GM18909 (cell line): Measurements from ENCODE around the gene HDAC4.

Experiments
- ATAC-seq: cut with Tn5 transposase; IDR thresholded peaks from one replicate; pipeline ENCODE4 v1.9.1; 2021; ENCODE audit warnings: mild to moderate bottlenecking; ENCODE audit not compliant: unreplicated experiment, poor library complexity

Gene HDAC4

DNA sequence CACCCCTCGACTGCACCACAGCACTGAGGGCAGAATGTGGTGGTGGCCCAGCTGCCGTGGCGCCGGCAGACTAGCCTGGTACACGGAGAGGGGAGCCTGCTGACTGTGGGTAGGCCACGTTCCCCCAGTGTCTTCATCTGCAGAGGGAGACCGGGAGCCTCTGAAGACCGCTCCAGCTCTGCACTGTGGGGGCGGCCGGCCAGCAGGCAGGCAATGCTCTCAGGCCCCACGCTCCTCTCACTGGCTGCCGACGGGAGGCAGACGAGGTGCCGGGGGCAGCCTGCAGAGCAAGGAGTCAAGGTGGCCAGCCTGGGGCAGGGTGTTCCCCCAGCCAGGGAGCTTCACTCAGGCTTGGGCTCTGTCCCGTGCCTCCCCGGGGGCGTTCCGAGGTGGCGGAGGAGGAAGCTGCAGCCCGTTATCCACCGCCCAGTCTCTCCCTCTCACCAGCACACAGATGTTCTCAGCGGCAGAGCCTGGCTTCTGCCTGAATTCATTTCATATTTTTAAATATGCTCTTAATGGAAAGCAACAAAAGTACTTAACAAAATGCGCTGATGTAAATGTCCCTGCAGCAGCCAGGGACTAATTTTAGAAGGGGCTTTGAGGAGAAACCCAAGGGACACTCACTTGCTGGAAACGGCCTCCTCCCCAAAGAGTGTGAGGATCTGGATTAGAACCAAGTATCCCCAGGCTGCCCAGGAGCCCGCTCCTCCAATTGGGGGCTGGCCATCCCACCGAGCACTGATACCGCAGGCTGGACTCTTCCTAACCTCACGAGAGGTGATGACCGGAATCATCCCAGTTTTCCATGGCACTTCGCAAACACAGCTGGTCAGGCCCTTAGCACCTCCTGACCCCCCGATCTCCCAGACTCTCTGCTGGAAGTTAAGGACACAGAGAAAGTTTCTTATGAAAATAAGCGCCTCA is 87.8 kb downstream of the HDAC4 start:
- ATAC-seq, result no peak

DNA sequence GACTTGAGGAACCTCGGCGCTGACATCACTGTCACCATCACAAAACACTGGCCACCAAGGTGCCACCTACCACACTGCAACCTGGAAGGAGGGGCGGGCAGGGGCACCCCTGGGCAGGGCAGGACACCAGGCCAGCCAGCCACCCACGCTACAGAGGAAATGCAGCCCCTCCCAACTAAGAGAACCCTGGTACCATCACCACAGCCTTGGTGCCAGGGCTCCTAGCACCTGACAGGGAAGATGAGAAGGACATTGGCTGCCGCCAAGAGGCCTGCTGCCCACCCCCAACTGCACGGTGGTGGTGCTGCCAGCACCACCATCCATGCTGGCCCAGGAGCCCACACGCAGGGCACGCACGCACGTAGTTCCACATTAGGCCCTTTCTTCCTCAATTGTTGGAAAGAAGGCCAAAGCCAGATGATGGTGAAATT is 88.7 kb downstream of the HDAC4 start:
- no peak for ATAC-seq

DNA sequence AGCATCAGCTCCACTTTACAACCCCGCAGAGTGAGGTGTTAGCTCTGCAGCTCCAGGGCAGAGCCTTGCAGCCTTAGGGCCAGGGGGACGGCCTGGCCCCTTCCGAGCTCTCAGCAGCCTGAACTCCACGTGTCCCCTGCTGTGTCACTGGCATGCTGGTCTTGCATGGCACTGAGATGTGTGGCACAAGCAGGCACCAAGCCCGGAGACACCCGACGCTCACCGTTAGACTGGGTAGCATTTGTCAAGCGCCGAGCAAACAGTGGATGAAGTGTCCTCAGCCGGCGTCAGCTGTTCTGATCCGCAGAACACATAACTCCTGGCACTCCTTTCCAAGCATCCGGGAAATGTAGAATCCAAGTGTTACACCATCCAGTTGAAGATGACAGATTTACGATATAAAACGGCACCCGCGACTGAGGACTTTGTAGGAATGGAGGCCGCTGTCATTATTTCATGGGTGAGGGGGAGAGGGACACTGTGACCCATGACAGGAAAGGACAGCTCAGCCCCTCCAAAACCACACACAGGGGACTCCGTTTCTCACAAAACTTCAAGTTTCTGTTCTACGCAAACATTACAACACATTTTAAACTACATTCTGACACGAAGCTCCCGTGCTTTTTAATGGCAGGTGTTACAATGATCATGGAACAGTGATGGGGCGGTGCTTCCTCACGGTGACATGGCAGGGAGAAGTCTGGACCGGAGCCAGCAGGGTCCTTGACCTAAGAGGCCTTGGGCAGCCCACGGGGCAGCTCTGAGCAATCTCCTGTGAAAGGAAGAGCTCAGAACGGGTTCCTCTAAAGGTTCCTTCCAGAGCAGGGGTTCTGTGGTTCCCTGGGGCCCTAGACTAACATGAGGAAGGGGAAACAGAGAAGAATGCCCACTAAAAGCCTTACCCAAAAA is 89.4 kb downstream of the HDAC4 start:
- ATAC-seq, result no peak

DNA sequence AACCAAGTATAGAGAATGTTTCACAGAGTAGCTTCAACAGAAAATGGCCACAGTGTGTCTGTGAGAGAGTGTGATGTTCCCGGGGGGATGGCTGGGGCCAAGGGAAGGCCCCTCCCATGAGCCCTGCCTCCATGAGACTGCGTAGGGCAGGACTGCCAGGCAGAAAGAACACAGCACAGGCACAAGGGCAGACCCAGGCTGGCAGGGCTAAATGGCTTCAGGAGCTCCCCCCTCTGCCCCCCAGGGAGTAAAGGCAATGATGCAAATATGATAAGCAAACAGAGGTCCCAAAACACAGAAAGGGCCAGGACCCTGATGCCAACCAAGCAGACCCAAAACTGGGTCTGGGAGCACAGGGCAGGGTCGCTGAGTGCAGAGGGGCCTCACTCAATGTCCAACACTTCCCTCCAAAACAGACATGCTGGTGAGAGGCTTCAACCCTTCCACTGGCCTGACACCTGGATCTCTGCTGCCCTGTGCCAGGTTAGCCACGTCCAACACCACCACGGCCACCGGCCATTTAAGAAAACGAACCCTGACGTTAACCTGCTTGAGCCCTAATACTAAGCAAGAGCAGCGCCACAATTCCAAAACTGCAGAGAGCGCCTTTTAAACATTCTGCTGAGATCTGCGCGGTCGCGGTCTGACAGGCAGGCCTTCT is 90.3 kb downstream of the HDAC4 start:
- no peak for ATAC-seq

DNA sequence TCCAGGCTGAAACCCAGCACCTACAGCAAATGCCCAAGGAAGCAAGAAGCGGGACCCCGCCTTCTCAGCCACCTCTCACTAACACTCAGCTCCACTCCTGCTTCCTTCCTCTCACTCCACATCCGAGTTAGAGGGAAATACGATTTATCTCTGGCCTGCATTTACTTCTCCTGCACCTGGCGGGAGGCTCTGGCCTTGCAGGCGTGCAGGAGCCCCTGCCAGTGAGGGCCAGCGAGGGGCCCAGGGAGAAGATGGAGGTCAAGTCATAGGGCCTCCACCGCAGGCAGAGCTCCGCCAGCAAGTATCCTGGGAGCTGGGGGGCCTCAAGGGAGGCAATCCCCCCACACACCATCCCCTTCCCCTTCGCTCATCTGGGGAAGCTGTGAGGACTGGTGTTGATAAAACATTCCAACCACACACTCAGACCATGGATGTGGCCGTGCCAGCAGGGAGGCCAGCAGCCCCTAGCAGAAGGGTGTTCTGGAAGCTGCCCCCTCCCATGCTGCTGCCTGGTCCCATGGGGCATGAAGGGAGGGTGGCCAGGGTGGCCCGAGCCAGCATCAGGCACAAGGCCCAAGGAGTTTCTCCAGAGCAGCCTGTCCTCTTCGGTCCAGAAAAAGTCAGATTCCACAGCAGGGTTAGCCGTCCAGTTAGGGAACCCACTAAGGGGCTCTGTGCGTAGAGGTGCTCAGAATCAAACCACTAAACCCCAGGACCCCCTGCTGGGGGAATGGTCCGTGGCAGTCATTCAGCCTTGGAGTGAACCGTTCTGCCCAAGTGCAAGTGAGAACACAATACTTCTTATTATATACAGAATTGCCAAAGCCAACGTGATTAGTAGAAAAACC is 91.2 kb downstream of the HDAC4 start:
- ATAC-seq, result no peak

DNA sequence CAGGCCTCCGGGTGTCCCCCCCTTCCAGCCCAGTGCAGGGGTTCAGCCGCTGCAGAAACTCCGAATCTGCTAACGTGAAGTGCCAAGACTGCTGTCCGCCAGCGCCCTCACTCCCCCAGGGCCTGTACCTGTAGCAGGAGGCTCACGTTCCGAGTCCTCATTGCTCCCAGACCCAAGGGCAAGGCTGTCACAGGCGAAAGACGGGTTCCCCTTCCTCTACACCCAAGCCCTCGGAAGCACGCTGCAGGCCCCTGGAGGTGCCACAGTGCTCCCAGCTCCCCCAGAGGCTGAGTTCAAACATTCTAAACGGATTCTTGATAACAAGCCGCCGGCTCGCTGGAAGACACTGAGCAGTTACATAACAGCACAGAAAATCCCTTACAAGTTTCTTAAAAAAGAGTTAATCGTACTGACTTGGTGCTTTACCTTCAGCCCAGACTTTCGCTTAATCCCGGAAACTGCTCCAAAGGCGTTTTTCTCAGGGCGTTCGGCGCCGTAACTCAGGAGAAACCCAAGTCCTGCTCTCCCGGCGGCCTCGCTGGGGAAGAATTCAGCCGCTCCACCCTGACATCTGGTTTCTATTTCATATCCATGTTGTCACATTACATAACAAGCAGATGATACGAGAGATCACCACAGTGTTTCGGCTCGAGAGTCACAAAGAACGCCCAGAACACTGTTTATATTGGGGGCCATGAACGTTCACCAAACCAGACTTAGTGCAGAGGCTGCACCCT is 92.0 kb downstream of the HDAC4 start:
- ATAC-seq, result no peak

DNA sequence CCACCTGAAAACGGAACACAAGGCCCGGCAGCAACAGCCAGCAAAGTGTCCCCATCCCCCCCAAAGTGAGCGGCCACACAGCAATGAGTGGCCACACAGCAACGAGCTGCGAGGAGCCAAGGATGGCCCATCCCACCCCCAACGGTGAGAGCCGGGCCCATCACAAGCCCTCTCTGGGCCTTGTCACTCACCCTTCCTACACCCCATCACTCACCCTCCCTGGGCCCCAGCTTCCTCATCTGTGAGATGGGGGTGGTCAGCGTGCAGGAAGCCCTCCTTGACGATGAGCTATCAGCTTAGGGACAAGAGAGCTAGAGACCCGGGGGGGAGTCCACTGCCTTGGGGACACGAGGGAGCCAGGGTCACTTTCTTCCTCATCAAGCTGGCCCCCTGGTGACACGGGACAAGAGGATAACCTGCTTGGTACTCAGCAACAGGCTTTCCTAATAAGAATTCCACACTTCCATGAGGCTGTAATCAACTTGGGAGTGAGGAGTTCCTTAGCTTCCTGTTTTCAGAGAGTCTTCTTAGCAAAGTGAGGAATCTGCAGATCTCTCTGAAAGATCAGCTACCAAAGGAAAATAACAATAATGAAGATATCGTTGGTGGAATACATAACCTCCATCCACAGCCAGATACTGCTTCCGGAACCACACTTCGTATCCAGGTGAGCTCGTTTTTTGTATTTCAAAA is 92.8 kb downstream of the HDAC4 start:
- ATAC-seq, result no peak

DNA sequence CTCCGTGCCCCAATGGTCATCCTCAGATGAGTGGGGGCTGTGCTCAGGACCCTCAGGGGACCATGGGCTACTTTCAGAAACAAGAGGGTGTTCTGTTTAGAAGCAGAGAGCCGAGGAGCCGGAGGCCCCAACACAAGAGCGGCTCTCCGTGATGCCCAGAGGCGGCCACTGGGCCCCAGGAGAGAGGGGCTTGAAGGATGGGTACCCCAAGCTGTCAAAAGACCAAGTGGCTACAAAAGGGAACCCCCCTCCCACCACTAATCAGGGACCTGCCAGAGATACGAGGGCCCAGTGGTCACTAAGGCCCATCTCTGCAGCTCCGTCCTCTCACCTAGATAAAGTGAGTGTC is 93.6 kb downstream of the HDAC4 start:
- no peak for ATAC-seq

DNA sequence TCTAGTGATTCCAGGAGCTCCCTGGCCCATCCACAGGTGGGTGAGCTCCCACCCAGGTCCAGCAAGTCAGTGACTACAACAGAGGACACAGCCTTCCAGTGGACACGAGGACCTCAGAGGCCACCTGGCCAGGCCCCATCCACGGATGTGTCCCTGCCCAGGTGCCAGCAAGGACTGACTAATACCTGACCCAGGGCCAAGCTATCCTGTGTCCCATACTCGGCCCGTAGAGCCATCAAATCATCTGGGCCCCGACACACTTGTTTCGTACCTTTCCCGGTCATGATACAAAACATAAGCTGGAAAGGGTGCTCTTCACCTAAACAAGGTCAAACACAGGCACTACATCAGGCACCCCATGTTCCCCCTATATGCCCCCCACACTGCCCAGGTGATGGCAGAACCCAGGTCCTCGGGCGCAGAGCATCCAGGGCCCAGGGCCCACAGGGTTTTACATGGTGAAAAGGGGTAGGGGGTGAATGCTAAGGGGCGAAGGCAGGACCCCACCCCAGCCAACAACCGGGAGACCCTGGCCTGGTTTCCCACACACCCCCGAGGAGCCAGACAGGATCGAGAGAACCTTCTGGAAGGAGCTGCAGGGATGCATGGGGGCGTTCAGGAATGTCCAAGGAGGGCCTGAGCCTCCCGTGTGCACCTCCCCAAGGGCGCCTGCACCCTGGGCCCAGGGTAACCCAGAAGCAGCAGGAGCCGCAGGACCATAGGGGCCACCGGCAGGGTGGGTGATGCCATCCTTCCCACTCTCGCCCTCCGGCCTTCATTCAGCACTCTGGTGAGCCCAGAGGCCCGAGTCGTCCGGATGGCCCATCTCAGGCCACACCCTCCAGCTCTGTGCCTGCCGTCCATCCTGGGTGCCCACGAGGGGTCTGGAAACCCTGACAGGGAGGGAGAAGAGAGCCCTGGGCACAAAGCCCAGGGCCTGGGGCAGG is 94.3 kb downstream of the HDAC4 start:
- no peak for ATAC-seq

DNA sequence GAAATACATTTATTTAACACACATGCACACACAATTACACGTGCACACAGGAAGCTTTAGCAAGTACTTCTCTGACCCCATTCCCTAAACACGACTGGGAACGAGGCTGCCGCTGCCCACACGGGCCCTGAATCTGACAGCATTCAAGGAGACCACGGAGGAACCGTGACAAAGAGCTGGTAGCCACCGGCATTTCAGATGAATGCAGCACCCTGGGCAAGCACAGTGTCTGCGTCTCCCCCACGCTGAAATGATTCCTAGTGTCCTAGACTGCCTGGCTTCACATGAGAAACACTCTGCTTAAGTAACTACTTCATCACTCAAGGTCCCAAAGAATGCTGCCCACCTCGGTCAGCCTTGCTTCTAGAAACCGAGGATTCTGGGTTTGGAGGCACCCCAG is 95.0 kb downstream of the HDAC4 start:
- no peak for ATAC-seq

DNA sequence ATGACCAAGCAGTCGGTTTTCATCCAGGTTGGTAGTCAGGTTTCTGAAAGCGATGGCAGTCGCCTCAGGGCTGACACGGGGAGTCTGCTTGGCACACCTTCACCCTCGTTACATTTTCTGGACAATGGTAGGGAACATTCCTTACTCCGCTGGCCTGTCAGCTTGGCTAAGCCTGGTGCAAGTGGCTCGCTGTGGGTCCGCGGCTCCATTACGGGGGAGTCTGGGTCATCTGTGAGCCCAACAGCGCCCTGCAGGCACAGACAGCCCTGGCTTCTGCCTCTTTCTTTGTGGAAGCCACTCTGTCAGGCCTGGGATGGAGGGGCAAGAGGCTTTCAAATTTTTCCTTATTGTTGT is 95.6 kb downstream of the HDAC4 start:
- no peak for ATAC-seq

DNA sequence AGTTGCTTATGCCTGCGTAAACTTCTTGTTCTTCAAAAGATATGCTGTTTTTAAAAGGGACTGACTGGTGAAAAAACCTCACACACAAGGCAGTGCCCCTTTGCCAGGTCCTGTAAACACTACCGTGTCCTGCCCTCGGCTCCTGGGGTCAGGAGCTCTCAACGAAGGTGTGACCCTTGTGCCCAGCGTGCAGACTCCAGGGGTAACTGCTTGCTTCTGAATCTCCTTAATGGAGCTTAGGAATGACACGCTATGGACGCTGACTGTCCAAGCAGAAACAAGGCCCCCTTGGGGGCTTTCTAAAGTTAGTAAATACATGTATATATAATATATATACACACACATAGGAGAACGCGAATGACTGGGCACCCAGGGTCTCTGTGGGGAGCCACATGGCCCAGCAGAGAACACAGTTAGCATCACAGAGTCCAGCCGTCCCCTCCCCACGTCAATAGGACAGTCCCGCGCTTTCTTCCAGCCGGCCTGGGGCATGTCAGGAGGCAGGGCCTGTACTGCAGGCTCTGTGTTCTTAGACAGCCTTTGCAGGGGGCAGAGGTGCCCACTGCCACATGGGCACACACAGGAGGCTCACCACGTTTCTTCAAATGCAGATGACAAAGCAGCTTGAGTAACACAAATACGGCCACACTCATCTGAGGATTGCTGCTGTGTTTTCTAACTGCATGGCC is 96.1 kb downstream of the HDAC4 start:
- no peak for ATAC-seq

DNA sequence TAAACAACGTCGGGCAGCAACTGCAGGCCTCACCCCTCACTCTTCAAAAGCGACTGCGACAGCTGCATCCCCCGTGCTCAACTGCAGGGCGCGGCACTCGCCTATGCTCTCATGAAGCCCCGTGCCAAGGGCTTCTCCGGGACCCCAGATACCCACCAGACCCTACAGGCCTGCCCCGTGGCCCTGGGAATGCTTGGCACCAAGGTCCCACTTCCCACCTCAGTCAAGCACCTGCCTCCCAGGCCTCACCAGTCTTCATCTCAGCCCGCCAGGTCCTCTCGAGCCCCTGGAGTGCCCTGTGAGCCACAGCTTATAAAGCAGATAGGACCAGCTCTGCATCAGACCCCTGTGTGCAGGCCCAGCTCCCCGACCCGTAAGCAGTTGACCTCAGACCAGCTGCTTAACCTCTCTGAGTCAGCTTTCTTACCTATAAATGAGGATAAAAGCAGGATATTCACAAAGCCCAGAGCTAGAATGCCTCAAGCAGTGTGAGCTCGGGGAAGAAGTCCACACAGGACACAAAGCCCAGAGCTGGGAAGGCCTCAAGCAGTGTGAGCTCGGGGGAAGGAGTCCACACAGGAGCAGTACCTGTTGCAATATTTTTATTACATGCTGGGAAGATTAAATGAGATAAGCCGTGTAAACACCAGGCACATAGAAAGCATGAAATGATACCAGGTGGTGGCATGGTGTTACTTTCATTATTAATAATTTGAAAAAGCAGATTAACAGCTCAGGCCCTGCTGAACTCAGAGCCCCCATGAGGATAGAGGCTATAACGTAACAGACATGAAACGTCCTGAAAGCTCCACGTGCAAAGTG is 96.9 kb downstream of the HDAC4 start:
- ATAC-seq, result no peak

DNA sequence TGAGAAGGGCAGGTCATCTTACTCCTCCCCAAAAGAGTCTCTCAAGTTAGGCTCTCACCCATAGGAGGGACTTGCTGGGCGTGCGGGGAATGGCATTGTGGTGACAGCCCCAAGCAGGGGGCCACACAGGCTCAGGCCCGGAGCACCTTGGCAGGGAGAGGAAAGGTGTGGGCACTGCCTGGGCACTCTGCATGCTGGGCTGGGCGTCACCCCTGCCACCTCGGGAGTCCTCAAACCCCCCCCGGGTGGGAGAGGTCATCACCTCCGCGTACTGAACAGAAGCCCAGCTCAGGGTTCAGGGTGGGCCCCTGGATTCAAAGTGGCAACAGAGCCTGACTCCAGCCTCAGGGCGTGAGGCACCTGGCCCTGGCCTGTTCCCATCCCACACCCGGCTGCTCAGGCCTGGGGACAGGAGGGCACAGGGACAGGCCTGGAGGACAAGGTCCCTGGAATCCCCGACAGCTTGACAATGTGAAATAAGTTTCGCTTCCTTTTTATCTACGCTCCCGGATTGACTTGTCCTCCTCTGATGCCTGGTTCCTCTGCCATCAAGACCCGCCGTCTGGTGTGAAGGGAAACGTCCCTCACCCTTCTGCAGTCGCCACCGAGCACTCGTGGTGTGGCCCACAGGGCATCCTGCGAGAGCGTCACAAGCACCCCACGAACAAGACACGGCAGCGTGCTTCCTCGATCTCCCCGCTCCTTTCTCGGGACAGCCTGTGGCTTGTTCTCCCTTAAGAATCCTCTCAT is 97.8 kb downstream of the HDAC4 start:
- no peak for ATAC-seq

DNA sequence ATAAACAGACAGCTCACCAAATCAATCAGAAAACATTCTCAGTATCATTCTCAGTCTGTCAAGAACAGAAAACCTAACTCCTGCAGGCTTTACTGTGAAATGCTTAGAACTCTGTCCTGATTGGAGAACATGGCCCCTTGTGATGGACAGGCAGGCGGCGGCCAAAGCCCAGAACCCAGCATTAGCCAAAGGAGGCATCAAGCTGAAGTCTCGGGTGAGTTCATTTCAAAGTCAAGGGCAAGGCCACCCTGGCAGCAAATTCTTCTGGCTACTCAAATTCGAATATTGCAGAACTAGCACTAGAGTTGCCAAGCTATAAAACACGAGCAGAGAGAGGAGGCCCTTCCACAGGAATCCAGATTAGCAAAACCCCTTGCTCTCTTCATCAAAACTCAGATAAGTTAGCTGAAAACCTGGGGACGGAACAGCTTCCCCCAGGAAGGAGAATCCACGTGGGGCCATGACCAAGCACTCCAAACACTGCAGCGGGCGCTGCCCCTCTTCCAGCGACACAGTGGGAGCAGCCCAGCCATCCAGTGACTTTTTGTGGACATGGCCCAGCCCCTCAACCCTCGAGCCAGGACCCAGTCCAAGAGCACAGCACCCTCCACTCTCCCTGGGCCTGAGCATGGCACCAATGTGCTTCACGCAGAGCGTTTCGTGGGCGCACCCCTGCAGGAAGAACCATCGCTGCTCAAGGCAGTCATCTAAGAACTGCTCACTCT is 98.6 kb downstream of the HDAC4 start:
- ATAC-seq, result no peak
